ENCODE measurements around the gene TCF15.
"Not testable (repeated sequence)": the region's sequence is repeated elsewhere in the genome, so short reads cannot be mapped to it uniquely, and the experiment has no call there.

TCF15 gene

DNA sequence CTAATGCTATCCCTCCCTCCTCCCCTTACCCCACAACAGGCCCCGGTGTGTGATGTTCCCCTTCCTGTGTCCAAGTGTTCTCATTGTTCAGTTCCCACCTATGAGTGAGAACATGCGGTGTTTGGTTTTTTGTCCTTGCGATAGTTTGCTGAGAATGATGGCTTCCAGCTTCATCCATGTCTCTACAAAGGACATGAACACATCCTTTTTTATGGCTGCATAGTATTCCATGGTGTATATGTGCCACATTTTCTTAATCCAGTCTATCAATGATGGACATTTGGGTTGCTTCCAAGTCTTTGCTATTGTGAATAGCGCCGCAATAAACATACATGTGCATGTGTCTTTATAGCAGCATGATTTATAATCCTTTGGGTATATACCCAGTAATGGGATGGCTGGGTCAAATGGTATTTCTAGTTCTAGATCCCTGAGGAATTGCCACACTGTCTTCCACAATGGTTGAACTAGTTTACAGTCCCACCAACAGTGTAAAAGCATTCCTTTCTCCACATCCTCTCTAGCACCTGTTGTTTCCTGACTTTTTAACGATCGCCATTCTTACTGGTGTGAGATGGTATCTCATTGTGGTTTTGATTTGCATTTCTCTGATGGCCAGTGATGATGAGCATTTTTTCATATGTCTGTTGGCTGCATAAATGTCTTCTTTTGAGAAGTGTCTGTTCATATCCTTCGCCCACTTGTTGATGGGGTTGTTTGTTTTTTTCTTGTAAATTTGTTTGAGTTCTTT, 31.0 kb downstream of the TCF15 start:
- not testable (repeated sequence) for DNase-seq (ENCODE audit: low read depth)

DNA sequence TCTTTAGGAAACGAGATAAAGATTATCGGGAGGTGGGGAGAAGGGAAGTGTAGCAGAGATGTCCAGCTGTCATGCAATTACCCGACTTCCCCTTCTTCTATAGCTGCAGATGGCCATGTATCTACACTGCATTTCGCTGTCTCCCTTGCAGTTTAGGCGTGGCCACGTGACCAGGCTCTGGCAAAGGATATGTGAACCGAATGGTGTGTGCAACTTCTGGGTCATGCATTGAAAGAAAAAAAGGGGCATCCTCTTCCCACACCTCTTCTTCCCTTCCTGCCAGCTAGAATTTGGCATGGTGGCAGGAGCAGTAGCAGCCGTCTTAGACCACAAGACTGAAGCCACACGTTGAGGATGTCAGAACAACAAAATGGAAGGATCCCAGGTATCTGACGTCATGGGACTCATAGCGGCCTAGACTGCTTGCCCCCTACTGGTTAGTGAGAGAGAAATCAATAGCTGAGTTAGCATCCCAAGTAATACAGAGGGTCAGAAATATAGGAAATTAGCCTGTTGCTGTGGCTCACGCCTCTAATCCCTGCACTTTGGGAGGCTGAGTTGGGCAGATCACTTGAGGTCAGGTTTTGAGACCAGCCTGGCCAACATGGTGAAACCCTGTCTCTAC, 32.8 kb downstream of the TCF15 start:
- DNase-seq (ENCODE audit: low read depth), result no peak

GRCh38 chr20:576156-576555, 34.0 kb downstream of the TCF15 start:
- DNase-seq (ENCODE audit: low read depth), result no peak

DNA sequence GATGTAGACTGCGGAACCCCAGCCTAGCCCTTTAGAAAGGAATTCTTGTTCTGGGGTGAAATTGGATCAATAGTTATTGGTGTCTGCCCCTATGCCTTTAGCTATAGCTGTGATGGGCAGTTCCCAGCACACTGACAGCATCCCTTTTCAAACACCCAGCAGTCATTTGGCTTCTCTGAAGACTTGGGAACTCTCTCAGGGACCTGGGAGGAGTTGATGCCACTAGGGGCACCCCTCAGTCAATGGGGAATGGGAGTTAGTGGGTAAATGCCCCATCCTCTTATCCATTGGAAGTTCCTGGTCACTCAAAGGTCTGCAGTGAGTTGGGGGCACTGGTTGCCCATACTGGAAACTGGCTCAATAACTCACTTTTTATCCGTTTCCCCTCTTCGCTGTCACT, 34.9 kb downstream of the TCF15 start:
- no peak for DNase-seq (ENCODE audit: low read depth)

- no peak for DNase-seq (ENCODE audit: low read depth)
Observed at GRCh38 chr20:574297-574942, 35.7 kb downstream of the TCF15 start.

DNA sequence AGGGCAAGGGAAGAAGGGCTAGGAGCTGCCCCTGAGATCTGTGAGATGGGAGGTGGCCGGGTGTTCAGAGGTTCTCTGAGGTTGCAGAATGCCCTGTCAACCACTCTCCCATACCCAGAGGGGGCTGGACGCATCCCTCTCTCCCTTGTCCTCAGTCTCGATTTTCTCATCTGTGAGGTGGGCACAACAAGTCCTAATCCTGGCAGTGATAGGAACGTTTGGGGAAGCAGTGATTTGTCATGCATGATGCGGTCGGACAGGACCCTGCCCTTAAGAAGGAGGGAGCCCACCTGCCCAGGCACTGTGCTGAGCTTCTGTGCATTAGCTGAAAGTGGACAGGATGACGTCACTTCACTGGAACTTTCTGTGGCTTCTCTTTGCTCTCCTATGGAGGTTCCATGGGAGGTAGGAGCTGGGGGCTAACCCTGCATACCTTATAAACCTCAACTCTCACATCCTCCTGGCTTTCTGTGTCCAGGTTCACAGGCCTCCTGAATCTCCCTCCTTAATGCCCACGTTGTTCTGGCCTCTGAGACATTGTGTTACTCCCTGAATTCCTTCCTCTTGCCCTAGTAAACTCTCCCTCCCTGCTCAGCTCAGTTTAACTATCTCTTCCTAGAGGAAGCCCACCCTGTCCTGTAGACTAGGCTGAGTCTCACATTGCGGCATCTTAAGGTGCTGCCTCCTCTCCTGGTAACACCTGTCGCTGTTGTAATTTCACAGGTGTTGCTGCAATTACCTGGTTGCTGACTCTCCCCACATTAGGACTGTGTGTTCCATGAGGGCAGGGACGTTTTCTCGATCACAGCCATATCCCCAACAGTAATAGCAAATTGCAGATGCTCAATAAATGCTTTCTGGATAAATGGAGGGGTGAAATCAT, 36.5 kb downstream of the TCF15 start:
- DNase-seq (ENCODE audit: low read depth), result no peak

- DNase-seq (ENCODE audit: low read depth), result no peak
Observed at GRCh38 chr20:572727-573126, 37.4 kb downstream of the TCF15 start.

DNA sequence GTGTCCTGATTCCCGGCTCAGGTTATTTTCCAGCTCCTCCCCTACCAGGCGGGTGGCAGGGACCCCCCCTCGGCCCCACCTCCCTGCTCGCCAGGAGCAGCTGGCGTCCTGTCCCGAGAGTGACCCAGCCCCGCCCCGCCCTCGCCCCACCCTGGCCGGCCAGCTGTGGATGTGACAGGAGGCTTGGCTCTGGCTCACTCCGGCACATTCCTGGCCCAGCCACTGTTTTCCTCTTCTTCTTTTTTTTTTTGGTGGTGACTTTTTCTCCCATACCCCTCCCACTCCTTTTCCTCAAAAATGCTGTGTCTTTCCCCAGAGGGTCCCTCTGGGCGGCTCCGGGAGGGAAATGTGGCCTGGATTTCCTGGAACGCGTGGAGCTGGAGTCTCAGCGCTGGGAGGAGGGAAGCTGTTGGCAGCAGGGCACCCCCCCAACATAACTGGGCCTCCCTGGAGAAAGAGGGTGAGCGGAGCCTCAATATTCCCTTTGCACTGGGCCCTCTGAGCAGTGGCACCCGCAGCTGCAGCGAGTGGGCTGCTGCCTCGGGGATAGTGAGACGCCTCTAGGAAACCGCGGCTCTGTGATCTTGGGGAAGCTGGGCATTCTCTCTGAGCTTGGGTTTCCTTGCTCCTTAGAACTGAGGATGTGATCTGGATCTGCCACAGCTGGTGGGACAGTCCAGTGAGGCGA, 38.2 kb downstream of the TCF15 start:
- DNase-seq (ENCODE audit: low read depth), result peak; percentile 3

- no peak for DNase-seq (ENCODE audit: low read depth)
Observed at GRCh38 chr20:568673-569415, 41.3 kb downstream of the TCF15 start.

GRCh38 chr20:568097-568652, 41.9 kb downstream of the TCF15 start:
- DNase-seq (ENCODE audit: low read depth), result no peak

GRCh38 chr20:564192-564591, 45.9 kb downstream of the TCF15 start:
- DNase-seq (ENCODE audit: low read depth), result no peak

GRCh38 chr20:563187-563586, 46.9 kb downstream of the TCF15 start:
- DNase-seq (ENCODE audit: low read depth), result no peak

DNA sequence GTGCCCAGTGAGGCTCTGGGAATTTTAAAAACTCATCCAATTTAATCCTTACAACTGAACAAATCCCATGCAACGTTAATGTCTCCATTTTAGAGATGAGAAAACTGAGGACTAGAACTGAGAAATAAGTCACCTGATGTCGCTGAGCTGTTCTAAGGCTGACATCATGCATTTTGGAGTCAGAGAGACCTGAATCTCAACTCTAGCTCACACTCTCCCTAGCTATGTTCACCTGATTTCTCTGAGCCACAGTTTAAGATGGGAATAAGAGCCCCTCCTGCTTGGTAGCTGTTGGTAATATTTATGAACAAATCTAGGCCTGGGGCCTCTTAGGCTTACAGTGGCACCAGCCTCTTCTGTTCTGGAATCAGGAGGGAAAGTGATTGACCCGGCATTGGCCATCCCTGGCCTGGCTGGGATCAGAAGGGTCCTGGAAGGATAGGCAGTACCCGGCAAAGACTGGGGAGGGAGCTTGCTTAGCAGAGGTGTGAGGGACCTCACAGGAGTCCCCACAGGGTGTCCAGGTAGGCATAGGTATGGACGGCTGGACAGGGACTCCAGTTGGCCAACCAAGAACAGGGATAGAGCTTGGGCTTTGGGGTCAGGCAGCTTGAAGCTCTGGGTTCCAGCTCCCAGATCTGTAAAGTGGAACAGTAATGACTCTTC, 47.7 kb downstream of the TCF15 start:
- DNase-seq (ENCODE audit: low read depth), result no peak

DNA sequence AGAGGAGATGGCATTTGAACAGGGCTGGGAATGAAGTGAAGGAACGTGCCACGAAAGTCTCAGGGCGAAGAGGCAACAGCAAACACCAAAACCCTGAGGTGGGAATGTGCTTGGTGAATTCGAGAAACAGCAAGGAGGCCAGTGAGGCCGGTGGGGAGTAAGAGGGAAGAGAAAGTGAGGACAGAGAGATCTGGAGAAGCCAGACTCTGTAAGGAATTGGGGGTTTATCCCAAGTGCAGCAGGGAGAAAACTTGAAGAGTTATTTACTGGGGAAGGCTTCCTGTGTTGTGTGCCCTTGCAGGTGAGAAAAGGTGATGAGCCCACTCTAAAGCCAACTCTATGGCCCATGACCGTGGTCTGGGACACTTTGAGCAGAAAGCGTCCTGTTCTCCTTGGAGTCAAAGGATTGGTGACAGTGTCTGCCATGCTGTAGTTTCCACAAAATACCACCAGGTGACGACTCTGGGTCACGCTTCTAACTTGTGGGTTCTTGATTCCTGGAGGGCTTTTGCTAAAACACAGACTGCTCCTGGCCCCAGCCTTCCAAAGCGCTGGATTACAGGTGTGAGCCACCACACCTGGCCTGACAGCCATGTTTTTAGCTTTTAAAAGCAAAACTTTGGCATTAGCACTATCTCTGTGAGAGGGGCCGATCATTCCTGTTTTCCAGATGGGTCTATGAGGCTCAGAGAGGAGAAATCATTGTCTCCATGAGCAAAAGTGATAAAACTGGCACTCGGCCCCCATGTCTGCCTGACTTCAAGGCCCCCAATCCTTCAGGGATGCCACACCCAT, 48.5 kb downstream of the TCF15 start:
- DNase-seq (ENCODE audit: low read depth), result peak; percentile 44

DNA sequence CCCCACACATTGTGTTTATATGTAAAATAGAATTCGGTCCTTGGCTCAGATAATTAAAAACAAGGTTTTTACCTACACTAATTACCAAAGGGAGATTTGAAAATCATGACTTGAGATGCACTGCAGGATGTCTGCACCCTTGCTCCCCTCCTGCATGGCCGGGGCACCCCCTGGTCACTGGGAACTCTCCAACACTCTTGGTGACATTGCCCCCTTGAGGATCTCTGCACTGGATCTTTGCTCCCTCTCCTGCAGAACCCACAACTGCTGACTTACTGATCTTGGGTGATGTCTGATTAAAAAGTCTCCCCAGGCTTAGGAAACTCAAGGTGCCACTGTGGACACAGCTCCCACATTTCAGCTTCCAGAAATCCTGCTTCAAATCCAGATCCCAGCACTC, 49.4 kb downstream of the TCF15 start:
- DNase-seq (ENCODE audit: low read depth), result no peak

GRCh38 chr20:558117-558516, 52.0 kb downstream of the TCF15 start:
- DNase-seq (ENCODE audit: low read depth), result no peak

DNA sequence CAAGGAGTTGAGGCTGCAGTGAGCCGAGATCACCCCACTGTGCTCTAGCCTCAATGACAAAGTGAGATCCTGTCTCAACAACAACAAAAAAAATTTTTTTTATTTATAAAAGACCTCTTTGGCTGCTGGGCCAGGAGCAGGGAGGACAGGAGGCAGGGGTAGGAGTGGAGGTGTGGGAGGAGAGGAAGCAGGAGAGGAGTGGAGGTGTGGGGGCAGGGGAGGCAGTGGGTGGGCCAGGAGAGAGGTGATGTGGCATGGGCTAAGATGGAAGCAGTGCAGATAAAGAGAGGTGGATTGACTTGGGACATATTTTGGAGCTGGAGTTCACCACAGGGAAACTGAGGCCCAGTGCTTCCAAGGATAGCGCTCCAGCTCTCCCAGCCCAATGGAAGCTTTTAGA, 53.1 kb downstream of the TCF15 start:
- no peak for DNase-seq (ENCODE audit: low read depth)

- DNase-seq (ENCODE audit: low read depth), result no peak
Observed at GRCh38 chr20:555976-556385, 54.1 kb downstream of the TCF15 start.
